Measurements from ENCODE around the gene CCDC9B. TPM values are rescaled to one million over a fixed set of nuclear protein-coding genes. Genes with fewer than 3 reads are reported as not detected.

Gene CCDC9B
- total RNA-seq, 1 donor from 2014 or later: not detected

DNA sequence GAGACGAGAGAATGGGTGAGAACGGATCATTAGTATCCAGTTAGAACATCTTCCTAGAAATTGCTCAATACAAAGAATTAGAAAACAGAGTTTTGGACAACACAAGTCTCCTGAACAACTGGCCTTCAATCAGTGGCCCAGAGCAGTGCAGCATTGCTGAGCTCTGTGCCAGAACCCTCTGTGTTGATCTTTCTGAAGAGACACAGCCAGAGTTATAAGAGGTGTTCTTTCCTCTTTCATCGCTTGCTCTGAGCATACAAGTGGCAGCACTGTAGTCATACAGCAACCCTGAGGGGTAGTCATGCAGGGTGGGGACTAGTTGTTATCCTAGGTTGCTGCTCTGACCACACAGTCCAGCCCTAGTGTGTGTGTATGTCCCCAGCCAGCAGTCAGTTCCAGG lies 45.7 kb upstream of the CCDC9B start:
- Mint-ChIP-seq H3K27ac (no peak overlapping the region), H3K4me1 (peaks cover 24% of the 10 kb centered on the region), H3K36me3 (peaks cover 39% of the 10 kb centered on the region), H3K9me3 (no peaks in the 10 kb centered on the region), H3K4me3 (no peak overlapping the region), H3K27me3 (ENCODE audit: insufficient read depth, low read depth) (peaks cover 4% of the 10 kb centered on the region)
- no peak overlapping the region for H2AFZ ChIP-seq (replicated peaks)
- no peaks in the 10 kb centered on the region for H3K9me3 ChIP-seq (ENCODE audit: low read depth)
- H3K36me3 ChIP-seq: peaks cover 35% of the 10 kb centered on the region
- TF ChIP-seq EZH2 (IDR thresholded peaks at IDR 0.05): no peak
- TF ChIP-seq EZH2phosphoT487 (IDR thresholded peaks at IDR 0.05): no peak
- TF ChIP-seq, protein P1, sequence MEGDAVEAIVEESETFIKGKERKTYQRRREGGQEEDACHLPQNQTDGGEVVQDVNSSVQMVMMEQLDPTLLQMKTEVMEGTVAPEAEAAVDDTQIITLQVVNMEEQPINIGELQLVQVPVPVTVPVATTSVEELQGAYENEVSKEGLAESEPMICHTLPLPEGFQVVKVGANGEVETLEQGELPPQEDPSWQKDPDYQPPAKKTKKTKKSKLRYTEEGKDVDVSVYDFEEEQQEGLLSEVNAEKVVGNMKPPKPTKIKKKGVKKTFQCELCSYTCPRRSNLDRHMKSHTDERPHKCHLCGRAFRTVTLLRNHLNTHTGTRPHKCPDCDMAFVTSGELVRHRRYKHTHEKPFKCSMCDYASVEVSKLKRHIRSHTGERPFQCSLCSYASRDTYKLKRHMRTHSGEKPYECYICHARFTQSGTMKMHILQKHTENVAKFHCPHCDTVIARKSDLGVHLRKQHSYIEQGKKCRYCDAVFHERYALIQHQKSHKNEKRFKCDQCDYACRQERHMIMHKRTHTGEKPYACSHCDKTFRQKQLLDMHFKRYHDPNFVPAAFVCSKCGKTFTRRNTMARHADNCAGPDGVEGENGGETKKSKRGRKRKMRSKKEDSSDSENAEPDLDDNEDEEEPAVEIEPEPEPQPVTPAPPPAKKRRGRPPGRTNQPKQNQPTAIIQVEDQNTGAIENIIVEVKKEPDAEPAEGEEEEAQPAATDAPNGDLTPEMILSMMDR (IDR thresholded peaks at IDR 0.05): no peak
- H3K27ac ChIP-seq: no peak overlapping the region
- H3K4me2 ChIP-seq: no peak overlapping the region
- H3K79me2 ChIP-seq (ENCODE audit: low read depth): peaks cover 32% of the 10 kb centered on the region
- H3K27me3 ChIP-seq: no peaks in the 10 kb centered on the region
- peaks cover 14% of the 10 kb centered on the region for H3K4me1 ChIP-seq
- no peak overlapping the region for H3K4me3 ChIP-seq
- H3K9ac ChIP-seq: no peak overlapping the region
- peaks cover 6% of the 10 kb centered on the region for H3F3A ChIP-seq (ENCODE audit: low read depth)
- peaks cover 15% of the 10 kb centered on the region for H4K20me1 ChIP-seq (ENCODE audit: low read depth)
- no peak for DNase-seq (ENCODE audit: low spot score)

DNA sequence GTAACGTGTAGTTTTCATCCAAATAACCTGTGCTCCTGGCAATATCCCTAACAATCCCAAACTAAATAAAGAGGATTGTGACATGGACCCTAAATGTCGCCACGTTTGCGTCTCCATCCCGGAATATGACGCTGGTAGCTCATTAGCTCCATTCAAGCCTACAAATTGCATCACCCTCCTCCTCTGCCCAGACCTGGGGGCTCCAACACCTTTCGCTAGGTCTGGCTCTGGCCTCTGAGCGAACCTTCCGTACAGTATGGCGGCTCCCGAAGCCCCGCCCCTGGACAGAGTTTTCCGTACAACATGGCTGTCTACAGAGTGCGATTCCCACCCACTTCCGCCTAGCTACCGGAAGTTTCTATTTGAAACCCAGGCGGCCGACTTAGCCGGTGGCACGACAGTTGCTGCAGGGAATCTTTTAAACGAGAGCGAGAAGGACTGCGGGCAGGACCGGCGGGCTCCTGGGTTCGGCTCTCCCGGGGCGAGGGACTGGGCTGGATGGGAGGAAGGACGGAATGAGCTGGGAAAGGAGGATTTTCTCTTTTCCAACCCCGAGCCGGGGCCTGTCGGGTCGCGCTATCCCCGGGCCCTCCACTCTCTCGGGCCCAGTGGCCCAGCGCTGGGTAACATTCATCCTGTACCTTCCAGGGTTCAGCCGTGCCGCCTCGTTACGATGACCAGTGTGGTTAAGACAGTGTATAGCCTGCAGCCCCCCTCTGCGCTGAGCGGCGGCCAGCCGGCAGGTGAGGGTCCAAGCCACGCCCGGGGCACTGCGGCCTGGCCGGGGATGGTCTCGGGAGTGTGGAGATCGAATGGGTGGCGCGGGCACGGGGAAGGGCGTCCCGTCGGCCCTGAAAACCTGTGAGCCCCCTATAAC lies 42.1 kb upstream of the CCDC9B start, which contains the start of gene KNSTRN:
KNSTRN (plus strand) TSS at position 142 of the 877 bp plus-strand sequence; CDS start at position 257, 115 bp downstream.
- Histone ChIP-seq H3K9me3 (ENCODE audit: low read depth) (no peaks in the 10 kb centered on the region), H3K4me1 (peaks cover 14% of the 10 kb centered on the region), H3F3A (ENCODE audit: low read depth) (no peaks in the 10 kb centered on the region), H3K4me2 (peak within 1 kb of the TSS; percentile 86), H3K27ac (no peak within 1 kb of the TSS), H4K20me1 (ENCODE audit: low read depth) (peaks cover 14% of the 10 kb centered on the region), H3K9ac (peak within 1 kb of the TSS; percentile 67), H3K36me3 (peaks cover 15% of the 10 kb centered on the region), H2AFZ (replicated peaks) (peak within 1 kb of the TSS; percentile 75), H3K79me2 (ENCODE audit: low read depth) (peaks cover 32% of the 10 kb centered on the region), H3K27me3 (no peaks in the 10 kb centered on the region), H3K4me3 (peak within 1 kb of the TSS; percentile 88)
- DNase-seq (ENCODE audit: low spot score): peak; percentile 96
- peaks cover 24% of the 10 kb centered on the region for H3K4me1 Mint-ChIP-seq
- H3K27ac Mint-ChIP-seq: peak within 1 kb of the TSS; percentile 77
- H3K9me3 Mint-ChIP-seq: no peaks in the 10 kb centered on the region
- H3K4me3 Mint-ChIP-seq: peak within 1 kb of the TSS; percentile 99
- peak; percentile 12 for TF ChIP-seq EZH2 (IDR thresholded peaks at IDR 0.05)
- TF ChIP-seq, protein P1 (IDR thresholded peaks at IDR 0.05): no peak
- H3K36me3 Mint-ChIP-seq: peaks cover 21% of the 10 kb centered on the region
- peaks cover 4% of the 10 kb centered on the region for H3K27me3 Mint-ChIP-seq (ENCODE audit: insufficient read depth, low read depth)

GRCh38 chr15:40381818-40382529 lies 41.2 kb upstream of the CCDC9B start:
- Histone ChIP-seq H3K4me1 (peaks cover 14% of the 10 kb centered on the region), H3K4me2 (no peak overlapping the region), H3K9ac (no peak overlapping the region), H3K27ac (no peak overlapping the region), H3K4me3 (no peak overlapping the region), H3K27me3 (no peaks in the 10 kb centered on the region), H3K79me2 (ENCODE audit: low read depth) (peaks cover 32% of the 10 kb centered on the region), H3K36me3 (peaks cover 6% of the 10 kb centered on the region), H3K9me3 (ENCODE audit: low read depth) (no peaks in the 10 kb centered on the region), H3F3A (ENCODE audit: low read depth) (no peaks in the 10 kb centered on the region), H4K20me1 (ENCODE audit: low read depth) (peaks cover 14% of the 10 kb centered on the region), H2AFZ (replicated peaks) (peak overlapping the region; percentile 75)
- Mint-ChIP-seq H3K27ac (no peak overlapping the region), H3K27me3 (ENCODE audit: insufficient read depth, low read depth) (peaks cover 4% of the 10 kb centered on the region), H3K36me3 (peaks cover 14% of the 10 kb centered on the region), H3K9me3 (no peaks in the 10 kb centered on the region), H3K4me1 (peaks cover 24% of the 10 kb centered on the region), H3K4me3 (peak overlapping the region; percentile 99)
- TF ChIP-seq EZH2 (IDR thresholded peaks at IDR 0.05): no peak
- no peak for TF ChIP-seq EZH2phosphoT487 (IDR thresholded peaks at IDR 0.05)
- TF ChIP-seq, protein P1 (IDR thresholded peaks at IDR 0.05): no peak
- DNase-seq (ENCODE audit: low spot score): no peak
